SH-SY5Y (cell line): ENCODE data around the gene CFAP47.

Experiments used
- GATA2 ChIP-seq: IDR thresholded peaks from 2 replicates; pipeline ENCODE4 v1.6.1; 2011; ENCODE audit warnings: mild to moderate bottlenecking, low read depth, low read length
- GATA3 ChIP-seq: IDR thresholded peaks from 2 replicates; pipeline ENCODE4 v1.6.1; 2011; ENCODE audit warnings: low read depth, mild to moderate bottlenecking, low read length, moderate library complexity

GRCh38 chrX:35880601-35881000, 38.9 kb upstream of the CFAP47 start:
- no peak for TF ChIP-seq GATA3
- TF ChIP-seq GATA2: no peak
